PFSK-1 (cell line): ENCODE results near the gene SERPINA5. TPM values are rescaled to one million over a fixed set of nuclear protein-coding genes. Genes with fewer than 3 reads are reported as not detected.

Experiments used
- FOXP2 ChIP-seq: optimal IDR thresholded peaks from 2 replicates; pipeline ENCODE3; 2011; ENCODE audit warnings: borderline replicate concordance, control low read depth, inconsistent platforms; ENCODE audit not compliant: insufficient read depth; ENCODE audit errors: extremely low read length, extremely low read depth
- POLR2AphosphoS5 ChIP-seq: IDR thresholded peaks from 2 replicates; pipeline ENCODE4 v1.6.1; 2012; ENCODE audit warnings: low read depth, mild to moderate bottlenecking, control low read depth, low read length, moderate library complexity
- SIN3A ChIP-seq: IDR thresholded peaks from 2 replicates; pipeline ENCODE4 v1.6.1; 2012; ENCODE audit warnings: mild to moderate bottlenecking, low read length, moderate library complexity, borderline replicate concordance; ENCODE audit not compliant: insufficient read depth
- TAF1 ChIP-seq: IDR thresholded peaks from 2 replicates; pipeline ENCODE4 v1.6.1; 2012; ENCODE audit warnings: low read length, control low read depth, borderline replicate concordance; ENCODE audit not compliant: insufficient read depth
- polyA plus RNA-seq: library from polyadenylated mRNA; unstranded; fragments of >200 nt; gene quantifications from one replicate; pipeline ENCODE4 v1.2.1, GENCODE V29; 2012; ENCODE audit warnings: low read depth, missing spikeins; ENCODE audit not compliant: insufficient read length
- TF ChIP-seq, protein P1 (sequence below), 2 experiments: IDR thresholded peaks; 2 replicates each; pipeline versions ENCODE4 v1.6.1 to v1.8.0; 2011 to 2012; ENCODE audit warnings: low read depth in 2 of 2, low read length in 2 of 2, control low read depth in 1 of 2, inconsistent platforms in 1 of 2, mild to moderate bottlenecking in 1 of 2, moderate library complexity in 1 of 2; ENCODE audit not compliant: insufficient read depth in 1 of 2

SERPINA5 gene, protein sequence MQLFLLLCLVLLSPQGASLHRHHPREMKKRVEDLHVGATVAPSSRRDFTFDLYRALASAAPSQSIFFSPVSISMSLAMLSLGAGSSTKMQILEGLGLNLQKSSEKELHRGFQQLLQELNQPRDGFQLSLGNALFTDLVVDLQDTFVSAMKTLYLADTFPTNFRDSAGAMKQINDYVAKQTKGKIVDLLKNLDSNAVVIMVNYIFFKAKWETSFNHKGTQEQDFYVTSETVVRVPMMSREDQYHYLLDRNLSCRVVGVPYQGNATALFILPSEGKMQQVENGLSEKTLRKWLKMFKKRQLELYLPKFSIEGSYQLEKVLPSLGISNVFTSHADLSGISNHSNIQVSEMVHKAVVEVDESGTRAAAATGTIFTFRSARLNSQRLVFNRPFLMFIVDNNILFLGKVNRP
- not detected for polyA plus RNA-seq

DNA sequence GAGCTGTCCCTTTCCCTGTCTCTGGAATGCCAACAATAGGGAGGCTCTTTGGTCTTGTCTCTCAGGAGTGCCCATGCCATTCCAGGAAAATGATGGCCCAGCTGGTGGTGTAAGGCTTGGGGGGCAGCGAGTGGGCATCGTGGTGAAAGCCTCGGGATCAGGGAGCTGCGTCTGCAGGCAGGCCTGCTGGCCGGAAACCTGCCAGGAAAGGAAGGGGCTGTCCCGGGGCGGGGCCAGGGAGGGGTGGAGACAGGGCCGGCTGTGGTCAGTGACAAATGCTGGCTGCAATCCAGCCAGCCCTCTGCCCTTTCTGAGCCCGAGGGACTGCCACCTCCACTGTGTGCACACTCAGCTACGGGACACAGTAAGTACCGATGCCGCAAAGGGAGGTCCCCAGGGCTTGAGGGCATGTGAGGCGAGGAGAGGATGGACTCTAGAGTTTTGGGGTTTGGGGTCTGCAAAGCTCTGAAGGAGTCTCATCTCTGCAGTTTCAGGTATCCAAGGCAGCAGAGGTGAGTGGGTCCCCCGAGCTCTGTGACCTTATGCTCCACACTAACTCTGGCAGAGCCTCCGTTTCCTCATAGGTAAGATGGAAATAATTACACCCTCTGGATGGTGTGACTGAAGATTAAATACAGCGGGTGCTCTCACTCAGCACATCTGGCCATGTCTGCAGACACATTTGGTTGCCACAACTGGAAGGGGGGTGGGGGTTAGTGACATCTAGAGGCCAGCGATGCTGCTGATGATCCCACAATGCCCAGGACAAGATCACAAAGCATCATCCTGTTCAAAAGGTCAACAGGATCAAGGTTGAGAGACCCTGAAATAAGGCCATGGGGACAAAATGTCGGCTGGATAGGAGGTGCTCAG, at the start of gene SERPINA5:
Gene SERPINA5 (plus strand): TSS at position 300 of the 873 bp plus-strand sequence. CDS start 5,937 bp downstream, outside the sequence.
- no peak for TF ChIP-seq TAF1
- no peak for TF ChIP-seq POLR2AphosphoS5
- no peak for TF ChIP-seq SIN3A
- TF ChIP-seq FOXP2: no peak
- TF ChIP-seq, protein P1, sequence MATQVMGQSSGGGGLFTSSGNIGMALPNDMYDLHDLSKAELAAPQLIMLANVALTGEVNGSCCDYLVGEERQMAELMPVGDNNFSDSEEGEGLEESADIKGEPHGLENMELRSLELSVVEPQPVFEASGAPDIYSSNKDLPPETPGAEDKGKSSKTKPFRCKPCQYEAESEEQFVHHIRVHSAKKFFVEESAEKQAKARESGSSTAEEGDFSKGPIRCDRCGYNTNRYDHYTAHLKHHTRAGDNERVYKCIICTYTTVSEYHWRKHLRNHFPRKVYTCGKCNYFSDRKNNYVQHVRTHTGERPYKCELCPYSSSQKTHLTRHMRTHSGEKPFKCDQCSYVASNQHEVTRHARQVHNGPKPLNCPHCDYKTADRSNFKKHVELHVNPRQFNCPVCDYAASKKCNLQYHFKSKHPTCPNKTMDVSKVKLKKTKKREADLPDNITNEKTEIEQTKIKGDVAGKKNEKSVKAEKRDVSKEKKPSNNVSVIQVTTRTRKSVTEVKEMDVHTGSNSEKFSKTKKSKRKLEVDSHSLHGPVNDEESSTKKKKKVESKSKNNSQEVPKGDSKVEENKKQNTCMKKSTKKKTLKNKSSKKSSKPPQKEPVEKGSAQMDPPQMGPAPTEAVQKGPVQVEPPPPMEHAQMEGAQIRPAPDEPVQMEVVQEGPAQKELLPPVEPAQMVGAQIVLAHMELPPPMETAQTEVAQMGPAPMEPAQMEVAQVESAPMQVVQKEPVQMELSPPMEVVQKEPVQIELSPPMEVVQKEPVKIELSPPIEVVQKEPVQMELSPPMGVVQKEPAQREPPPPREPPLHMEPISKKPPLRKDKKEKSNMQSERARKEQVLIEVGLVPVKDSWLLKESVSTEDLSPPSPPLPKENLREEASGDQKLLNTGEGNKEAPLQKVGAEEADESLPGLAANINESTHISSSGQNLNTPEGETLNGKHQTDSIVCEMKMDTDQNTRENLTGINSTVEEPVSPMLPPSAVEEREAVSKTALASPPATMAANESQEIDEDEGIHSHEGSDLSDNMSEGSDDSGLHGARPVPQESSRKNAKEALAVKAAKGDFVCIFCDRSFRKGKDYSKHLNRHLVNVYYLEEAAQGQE (IDR thresholded peaks at IDR 0.05; ENCODE audit: insufficient read depth in 1 of 2, low read depth in 2 of 2, low read length in 2 of 2): no peak

DNA sequence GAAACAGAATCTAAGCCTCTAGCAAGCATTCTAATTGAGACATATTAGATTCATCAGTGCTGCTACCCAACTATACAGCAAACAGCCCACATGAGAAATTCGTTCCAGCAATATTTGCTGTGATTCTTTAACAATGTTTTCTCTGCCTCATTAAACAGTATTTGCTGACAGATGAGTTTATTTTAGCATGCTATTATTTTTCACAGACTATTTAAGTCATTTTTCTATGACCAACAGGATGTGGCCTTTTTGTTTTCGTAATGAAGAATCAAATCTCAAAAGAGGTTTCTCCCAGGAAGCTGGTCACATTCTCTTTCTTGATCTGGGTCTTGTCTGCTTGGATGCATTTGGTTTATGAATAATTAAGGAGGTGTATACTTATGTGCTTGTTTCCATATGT, 48.8 kb upstream of the SERPINA5 start:
- TF ChIP-seq SIN3A: no peak
- TF ChIP-seq, protein P1 (IDR thresholded peaks at IDR 0.05; ENCODE audit: insufficient read depth in 1 of 2, low read depth in 2 of 2, low read length in 2 of 2): no peak
- no peak for TF ChIP-seq FOXP2
- no peak for TF ChIP-seq TAF1
- TF ChIP-seq POLR2AphosphoS5: no peak

DNA sequence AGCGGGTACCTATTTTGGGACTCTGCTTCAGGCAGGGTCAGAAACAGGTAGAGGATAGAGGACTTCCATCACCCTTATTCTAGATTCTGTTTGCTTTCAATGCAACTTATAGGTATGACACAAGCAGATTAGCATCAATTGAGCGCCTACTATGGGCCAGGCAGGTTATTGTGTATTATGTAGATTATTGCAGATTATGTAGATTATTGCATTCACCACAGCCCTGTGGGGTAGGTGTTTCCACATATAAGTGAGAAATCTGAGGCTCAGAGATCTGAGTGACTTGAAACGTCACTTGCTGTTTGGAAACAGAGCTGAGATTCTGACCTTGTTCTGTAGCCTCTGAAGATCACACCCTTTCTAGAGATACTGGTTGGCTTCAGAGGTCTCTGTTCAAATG, 45.7 kb upstream of the SERPINA5 start:
- TF ChIP-seq POLR2AphosphoS5: no peak
- TF ChIP-seq, protein P1 (IDR thresholded peaks at IDR 0.05; ENCODE audit: insufficient read depth in 1 of 2, low read depth in 2 of 2, low read length in 2 of 2): no peak
- TF ChIP-seq FOXP2: no peak
- TF ChIP-seq TAF1: no peak

DNA sequence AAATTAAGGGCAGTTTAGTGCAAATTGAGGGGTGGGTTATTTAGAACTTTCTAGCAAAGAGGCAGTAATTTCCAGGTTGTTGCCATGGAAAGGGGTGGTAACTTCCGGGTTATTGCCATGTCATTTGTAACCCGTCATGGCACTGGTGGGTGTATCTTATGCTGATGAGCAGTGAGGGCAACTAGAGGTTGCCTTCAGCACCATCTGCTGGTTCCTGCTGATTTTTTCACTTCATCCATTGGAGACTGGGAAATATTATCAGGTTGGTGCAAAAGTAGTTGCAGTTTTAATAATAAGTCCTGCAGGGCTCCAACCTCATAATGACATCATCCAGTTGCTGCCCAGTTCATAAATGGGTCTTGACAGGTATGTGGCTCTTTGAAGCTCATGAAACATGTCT, 44.4 kb upstream of the SERPINA5 start:
- TF ChIP-seq TAF1: no peak
- no peak for TF ChIP-seq FOXP2
- TF ChIP-seq, protein P1 (IDR thresholded peaks at IDR 0.05; ENCODE audit: insufficient read depth in 1 of 2, low read depth in 2 of 2, low read length in 2 of 2): no peak
- TF ChIP-seq SIN3A: no peak
- no peak for TF ChIP-seq POLR2AphosphoS5
